RWPE1 (cell line): ENCODE results near the gene HYAL1.

Experiments
- CTCF ChIA-PET: fragments of 350-600 bp; sonication (Branson Sonifier 250); formaldehyde crosslinking; extraction: SDS; loops from one replicate; lab custom pipeline; 2021; lab: Yijun Ruan, JAX
- POLR2A ChIA-PET: fragments of 400-600 bp; formaldehyde crosslinking; extraction: SDS; loops from one replicate; lab custom pipeline; 2020; ENCODE audit warnings: antibody characterized with exemption; ENCODE audit not compliant: low non-redundant PET; lab: Yijun Ruan, JAX
- DNase-seq: peaks from one replicate; pipeline ENCODE4 v3.0.0; 2012; ENCODE audit warnings: low spot score
- H3K27ac ChIP-seq: fragments of 450-650 bp; 2 replicates; pipeline ENCODE4 v1.5.1; 2017
- TF ChIP-seq, protein P1 (sequence below): fragments of 450-650 bp; conservative IDR thresholded peaks from 2 replicates; pipeline ENCODE4 v1.5.1; 2017; ENCODE audit warnings: low read depth, mild to moderate bottlenecking

Gene HYAL1

DNA sequence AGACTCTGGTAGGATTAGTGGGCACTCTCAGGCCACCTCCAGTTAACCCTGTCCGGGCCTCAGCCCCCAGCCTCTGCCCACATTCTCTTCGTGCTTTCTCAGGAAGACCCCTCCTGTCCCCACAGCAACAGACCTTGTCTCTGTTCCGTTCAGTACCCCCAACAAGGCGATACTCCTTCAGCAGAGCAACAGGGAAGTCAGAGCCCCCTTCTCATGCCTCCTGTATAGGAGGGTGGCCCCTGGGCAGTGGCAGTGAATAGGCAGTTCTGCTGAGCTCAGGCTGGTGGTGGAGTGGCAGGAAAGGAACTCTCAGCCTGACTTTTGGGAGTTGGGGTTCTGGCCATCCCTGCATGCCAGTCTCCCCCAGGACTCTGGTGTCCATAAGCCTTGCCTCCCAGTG, 33.9 kb downstream of the HYAL1 start:
- TF ChIP-seq, protein P1, sequence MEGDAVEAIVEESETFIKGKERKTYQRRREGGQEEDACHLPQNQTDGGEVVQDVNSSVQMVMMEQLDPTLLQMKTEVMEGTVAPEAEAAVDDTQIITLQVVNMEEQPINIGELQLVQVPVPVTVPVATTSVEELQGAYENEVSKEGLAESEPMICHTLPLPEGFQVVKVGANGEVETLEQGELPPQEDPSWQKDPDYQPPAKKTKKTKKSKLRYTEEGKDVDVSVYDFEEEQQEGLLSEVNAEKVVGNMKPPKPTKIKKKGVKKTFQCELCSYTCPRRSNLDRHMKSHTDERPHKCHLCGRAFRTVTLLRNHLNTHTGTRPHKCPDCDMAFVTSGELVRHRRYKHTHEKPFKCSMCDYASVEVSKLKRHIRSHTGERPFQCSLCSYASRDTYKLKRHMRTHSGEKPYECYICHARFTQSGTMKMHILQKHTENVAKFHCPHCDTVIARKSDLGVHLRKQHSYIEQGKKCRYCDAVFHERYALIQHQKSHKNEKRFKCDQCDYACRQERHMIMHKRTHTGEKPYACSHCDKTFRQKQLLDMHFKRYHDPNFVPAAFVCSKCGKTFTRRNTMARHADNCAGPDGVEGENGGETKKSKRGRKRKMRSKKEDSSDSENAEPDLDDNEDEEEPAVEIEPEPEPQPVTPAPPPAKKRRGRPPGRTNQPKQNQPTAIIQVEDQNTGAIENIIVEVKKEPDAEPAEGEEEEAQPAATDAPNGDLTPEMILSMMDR, result no peak
- CTCF ChIA-PET, result interaction anchor here (0.7 to 1.4 kb wide), 2 partner anchors 9 to 23 kb away, joined by 3 to 4 read pairs; no protein-coding TSS in a partner anchor
- no peak for DNase-seq
- H3K27ac ChIP-seq, result peak overlapping the region; percentile 100
- POLR2A ChIA-PET, result interaction anchor here (0.6 kb wide), 1 partner anchor 76 kb away, joined by 3 read pairs; no protein-coding TSS in a partner anchor

DNA sequence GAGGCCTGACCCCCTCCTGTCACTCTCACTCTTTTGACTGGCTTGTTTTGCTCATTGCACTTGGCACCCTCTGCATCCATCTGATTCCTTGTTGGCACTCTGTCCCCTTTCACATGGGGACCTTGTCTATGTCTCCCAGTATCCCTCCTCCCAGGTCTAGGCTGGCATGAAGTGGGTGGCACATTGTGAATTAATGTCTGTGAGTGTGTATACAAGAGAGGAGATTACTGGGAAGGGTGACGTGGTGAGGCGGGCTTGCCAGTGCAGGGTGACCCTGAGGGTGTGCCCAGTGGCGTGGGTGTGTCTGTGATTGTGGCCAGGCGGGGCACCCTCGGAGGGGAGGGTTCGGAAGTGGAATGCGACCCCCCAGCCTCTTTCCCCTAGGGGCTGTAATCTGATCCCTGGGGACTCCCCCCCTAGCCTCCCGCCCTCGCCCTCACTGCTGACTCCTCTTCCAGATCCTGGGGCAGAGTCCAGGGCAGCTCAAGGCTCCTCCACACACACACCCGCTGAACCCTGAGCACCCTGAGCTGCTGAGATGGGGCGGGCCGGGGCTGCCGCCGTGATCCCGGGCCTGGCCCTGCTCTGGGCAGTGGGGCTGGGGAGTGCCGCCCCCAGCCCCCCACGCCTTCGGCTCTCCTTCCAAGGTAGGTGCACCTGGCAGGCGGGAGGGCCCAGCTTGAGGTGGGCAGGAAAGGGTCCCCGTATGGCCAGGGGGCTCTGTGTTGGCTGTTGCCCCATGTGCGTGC, 34.5 kb downstream of the HYAL1 start, which contains the start of gene SEMA3B:
Gene SEMA3B, plus strand, starts transcription at position 445 of the 749 bp plus-strand sequence. Its CDS starts 94 bp downstream, at position 539.
- H3K27ac ChIP-seq, result peak within 1 kb of the TSS; percentile 100
- TF ChIP-seq, protein P1, result no peak
- DNase-seq, result peak; percentile 84
- POLR2A ChIA-PET, result no interaction called here
- CTCF ChIA-PET, result interaction anchor here (0.7 kb wide), 1 partner anchor 23 kb away, joined by 3 read pairs; no protein-coding TSS in a partner anchor

DNA sequence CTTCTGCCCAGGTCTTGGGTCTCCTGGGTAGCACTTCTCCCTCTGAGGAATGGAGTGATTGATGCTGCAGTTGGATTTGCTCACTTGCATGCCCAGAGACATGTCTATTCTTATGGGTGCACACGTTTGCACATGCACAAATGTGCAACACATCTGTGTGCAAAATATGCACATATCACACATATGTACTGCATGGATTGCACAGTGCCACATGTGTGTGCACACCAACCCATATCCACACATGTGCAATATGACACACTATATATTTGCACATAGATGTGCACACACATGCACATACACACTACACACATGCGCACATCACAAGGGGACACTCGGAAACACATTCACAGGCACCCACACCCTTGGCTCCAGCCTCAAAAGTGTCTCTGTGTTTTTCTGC, 35.1 kb downstream of the HYAL1 start:
- CTCF ChIA-PET, result no interaction called here
- POLR2A ChIA-PET, result no interaction called here
- H3K27ac ChIP-seq, result peak overlapping the region; percentile 100
- DNase-seq, result no peak
- TF ChIP-seq, protein P1, result no peak

DNA sequence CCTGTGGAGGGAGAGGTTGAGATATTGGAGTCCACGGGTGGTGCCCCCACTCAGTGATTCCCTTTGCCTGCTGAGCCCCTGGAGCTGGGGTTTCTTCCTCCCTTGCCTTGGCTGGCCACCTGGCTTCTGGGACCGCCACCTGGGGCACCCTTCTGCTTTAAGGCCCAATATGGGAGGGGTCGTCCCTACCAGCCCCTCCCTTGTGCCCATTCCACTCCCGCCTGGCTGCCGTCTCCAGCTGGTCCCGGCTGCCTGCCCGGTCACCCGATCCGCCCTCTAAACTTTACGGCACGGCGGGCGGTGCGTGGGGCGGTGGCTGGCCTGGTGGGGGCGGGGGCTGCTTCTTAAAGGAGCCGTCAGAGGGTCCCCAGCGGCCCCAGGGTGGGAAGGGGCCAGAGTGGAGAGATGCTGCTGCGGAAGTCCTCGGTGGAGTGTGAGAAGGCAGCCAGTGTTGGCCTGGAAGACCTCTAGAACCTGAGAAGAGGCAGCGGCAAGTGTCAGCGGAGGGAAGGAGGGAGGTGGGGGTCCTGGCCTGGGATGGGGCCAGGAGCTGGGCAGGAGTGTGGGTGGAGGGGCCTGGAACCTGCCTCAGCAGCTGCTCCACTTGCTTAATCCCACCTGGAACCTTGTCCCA, 36.0 kb downstream of the HYAL1 start:
- TF ChIP-seq, protein P1, result no peak
- CTCF ChIA-PET, result interaction anchor here (1.0 kb wide), 1 partner anchor 41 kb away, joined by 4 read pairs; no protein-coding TSS in a partner anchor
- POLR2A ChIA-PET, result no interaction called here
- DNase-seq, result no peak
- H3K27ac ChIP-seq, result peak overlapping the region; percentile 100

DNA sequence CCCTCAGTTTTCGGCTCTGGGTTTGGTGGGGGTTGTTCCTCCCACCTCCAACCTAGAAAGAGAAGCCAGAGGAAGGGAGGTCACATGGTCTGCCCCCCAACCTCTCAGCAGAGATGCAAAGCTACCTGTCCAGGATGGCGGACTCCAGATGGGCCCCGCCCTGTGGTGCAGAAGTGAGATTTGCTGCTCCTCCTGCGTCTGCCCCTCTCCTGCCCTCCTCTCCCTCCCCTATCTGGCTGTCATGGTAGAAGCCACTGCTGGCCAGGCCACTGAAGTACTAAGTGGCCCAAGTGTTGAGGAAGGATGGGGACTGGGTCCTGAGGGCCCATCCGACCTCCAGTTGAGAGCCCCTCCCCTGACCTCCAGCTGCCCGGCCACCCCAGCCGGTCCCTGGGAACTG, 36.5 kb downstream of the HYAL1 start:
- TF ChIP-seq, protein P1, result no peak
- ChIA-PET POLR2A (no interaction called here), CTCF (interaction anchor here (1.0 kb wide), 1 partner anchor 40 kb away, joined by 4 read pairs; no protein-coding TSS in a partner anchor)
- peak overlapping the region; percentile 100 for H3K27ac ChIP-seq
- DNase-seq, result no peak

DNA sequence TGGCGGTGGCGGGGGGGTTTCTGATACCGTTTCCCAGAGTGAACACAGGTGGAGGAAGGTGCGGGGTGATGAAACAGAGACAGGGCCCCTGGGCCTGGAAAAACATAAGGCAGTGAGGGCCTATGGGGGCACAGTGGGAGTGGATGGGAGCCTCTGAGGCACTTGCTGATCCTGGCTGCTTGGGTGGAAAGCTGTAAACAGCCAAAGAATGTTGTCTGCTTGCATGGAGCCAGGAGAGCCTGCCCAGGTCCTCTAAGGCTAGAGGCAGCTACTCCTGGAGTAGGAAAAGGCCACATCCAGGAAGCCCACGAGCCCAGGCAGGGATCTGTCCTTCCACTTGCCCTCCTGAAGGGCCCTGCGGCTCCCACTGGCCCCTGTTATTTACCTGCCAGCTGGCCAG, 37.4 kb downstream of the HYAL1 start:
- CTCF ChIA-PET, result interaction anchor here (0.6 kb wide), 1 partner anchor 10 kb away, joined by 3 read pairs; no protein-coding TSS in a partner anchor
- TF ChIP-seq, protein P1, result no peak
- POLR2A ChIA-PET, result no interaction called here
- peak overlapping the region; percentile 100 for H3K27ac ChIP-seq
- DNase-seq, result no peak
